Measurements from ENCODE around the gene NXPH3.

The NXPH3 gene

DNA sequence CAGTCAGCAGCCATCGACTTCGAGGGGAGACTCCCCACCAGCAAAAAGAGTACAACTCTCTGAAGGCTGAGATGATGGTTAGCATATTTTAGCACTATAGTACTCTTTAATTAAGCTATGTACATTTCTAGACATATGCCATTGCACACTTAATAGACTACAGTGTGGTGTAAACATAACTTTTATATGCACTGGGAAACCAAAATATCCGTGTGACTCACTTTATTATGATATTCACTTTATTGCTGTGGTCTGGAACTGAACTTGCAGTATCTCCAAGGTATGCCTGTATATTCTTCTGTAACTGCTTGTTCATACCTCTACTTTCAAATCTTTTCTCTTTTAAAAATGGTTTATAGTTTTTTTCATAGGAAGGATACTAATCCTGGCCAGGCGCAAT, 11.0 kb upstream of the NXPH3 start:
- TF ChIP-seq ZNF70 (CRISPR knock-in tag; IDR thresholded peaks at IDR 0.05) (no peak), CSRNP3 (CRISPR knock-in tag; IDR thresholded peaks at IDR 0.05) (no peak), ZC3H10 (CRISPR knock-in tag; IDR thresholded peaks at IDR 0.05) (no peak), TOX (CRISPR knock-in tag; IDR thresholded peaks at IDR 0.05; ENCODE audit: borderline replicate concordance) (no peak), SNAI2 (CRISPR knock-in tag; IDR thresholded peaks at IDR 0.05) (no peak), PPARA (CRISPR knock-in tag; IDR thresholded peaks at IDR 0.05; ENCODE audit: borderline replicate concordance) (no peak)
- ATAC-seq, result no peak

DNA sequence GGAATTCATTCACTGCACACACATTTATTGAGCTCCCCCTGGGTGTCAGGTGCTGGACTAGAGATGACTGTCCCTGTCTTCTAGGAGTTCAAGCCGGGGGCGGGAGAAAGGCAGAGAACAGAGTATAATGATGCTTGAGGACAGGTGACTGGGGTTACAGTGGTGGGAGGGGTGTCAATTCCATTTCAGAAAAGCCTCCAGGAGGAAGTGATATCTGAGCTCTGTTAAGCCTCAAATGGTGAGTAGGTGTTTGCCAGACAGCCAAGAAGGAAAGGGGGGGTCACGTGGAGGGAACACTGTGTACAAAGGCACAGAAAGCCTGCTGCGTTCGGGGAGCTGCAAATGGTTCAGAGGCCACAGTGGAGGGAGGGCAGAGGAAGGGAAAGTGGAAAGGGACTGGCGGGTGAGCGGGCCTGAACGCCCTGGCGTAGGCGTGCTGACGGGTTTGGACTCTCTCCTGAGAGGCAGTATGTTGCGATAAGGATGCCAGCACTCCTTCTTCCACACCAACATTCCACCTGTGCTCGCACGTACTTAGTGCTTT, 9.7 kb upstream of the NXPH3 start:
- TF ChIP-seq ZNF565 (CRISPR knock-in tag; conservative IDR thresholded peaks at IDR 0.05; ENCODE audit: low read depth) (no peak), TCF4 (CRISPR knock-in tag; IDR thresholded peaks at IDR 0.05; ENCODE audit: borderline replicate concordance) (no peak), ZFP30 (CRISPR knock-in tag; IDR thresholded peaks at IDR 0.05) (no peak), CSDC2 (CRISPR knock-in tag; IDR thresholded peaks at IDR 0.05) (no peak), ISL1 (CRISPR knock-in tag; IDR thresholded peaks at IDR 0.05) (no peak), PPARA (CRISPR knock-in tag; IDR thresholded peaks at IDR 0.05; ENCODE audit: borderline replicate concordance) (no peak), CSRNP3 (CRISPR knock-in tag; IDR thresholded peaks at IDR 0.05) (no peak), SNAI2 (CRISPR knock-in tag; IDR thresholded peaks at IDR 0.05) (no peak), ZNF70 (CRISPR knock-in tag; IDR thresholded peaks at IDR 0.05) (no peak), TOX (CRISPR knock-in tag; IDR thresholded peaks at IDR 0.05; ENCODE audit: borderline replicate concordance) (no peak), ESRRG (CRISPR knock-in tag; IDR thresholded peaks at IDR 0.05) (no peak), ZNF8 (CRISPR knock-in tag; IDR thresholded peaks at IDR 0.05) (no peak), BACH2 (CRISPR knock-in tag; IDR thresholded peaks at IDR 0.05; ENCODE audit: borderline replicate concordance) (no peak), ARNTL (CRISPR knock-in tag; IDR thresholded peaks at IDR 0.05; ENCODE audit: borderline replicate concordance, low read depth) (no peak), OSR1 (CRISPR knock-in tag; IDR thresholded peaks at IDR 0.05) (no peak), ZC3H10 (CRISPR knock-in tag; IDR thresholded peaks at IDR 0.05) (no peak), RARB (CRISPR knock-in tag; IDR thresholded peaks at IDR 0.05) (no peak)
- TF ChIP-seq, protein P1, sequence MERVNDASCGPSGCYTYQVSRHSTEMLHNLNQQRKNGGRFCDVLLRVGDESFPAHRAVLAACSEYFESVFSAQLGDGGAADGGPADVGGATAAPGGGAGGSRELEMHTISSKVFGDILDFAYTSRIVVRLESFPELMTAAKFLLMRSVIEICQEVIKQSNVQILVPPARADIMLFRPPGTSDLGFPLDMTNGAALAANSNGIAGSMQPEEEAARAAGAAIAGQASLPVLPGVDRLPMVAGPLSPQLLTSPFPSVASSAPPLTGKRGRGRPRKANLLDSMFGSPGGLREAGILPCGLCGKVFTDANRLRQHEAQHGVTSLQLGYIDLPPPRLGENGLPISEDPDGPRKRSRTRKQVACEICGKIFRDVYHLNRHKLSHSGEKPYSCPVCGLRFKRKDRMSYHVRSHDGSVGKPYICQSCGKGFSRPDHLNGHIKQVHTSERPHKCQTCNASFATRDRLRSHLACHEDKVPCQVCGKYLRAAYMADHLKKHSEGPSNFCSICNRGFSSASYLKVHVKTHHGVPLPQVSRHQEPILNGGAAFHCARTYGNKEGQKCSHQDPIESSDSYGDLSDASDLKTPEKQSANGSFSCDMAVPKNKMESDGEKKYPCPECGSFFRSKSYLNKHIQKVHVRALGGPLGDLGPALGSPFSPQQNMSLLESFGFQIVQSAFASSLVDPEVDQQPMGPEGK (CRISPR knock-in tag; IDR thresholded peaks at IDR 0.05; ENCODE audit: borderline replicate concordance), result no peak
- ATAC-seq, result no peak

- no peak for TF ChIP-seq CSRNP3 (CRISPR knock-in tag; IDR thresholded peaks at IDR 0.05)
- TF ChIP-seq RARB (CRISPR knock-in tag; IDR thresholded peaks at IDR 0.05), result no peak
- no peak for TF ChIP-seq ISL1 (CRISPR knock-in tag; IDR thresholded peaks at IDR 0.05)
- TF ChIP-seq ZNF70 (CRISPR knock-in tag; IDR thresholded peaks at IDR 0.05), result no peak
- TF ChIP-seq GLIS3 (CRISPR knock-in tag; IDR thresholded peaks at IDR 0.05), result no peak
- no peak for ATAC-seq
These were observed 9.0 kb upstream of the NXPH3 start for GRCh38 chr17:49566668-49567071.

DNA sequence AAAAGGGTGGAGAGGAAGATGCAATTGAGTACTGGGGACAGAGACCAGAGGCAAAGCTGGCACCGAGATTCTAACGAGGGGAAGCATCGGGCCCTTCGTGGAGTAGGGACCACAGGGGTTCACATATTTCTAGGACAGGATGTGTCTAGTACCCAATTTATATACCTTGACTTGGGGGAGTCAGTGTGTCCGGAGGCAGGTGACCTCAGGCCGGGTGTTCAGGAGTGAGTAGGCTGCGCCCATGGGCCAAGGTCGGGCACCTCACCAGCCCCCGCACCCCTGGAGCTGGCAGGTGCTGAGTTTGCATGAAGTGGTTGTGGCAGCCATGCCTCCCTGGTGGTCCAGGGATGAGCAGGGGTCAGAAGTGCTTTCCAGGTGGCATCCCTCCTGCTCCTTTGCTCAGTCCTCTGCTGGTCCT, 8.6 kb upstream of the NXPH3 start:
- ATAC-seq, result no peak
- TF ChIP-seq SNAI2 (CRISPR knock-in tag; IDR thresholded peaks at IDR 0.05) (no peak), ZFP3 (CRISPR knock-in tag; IDR thresholded peaks at IDR 0.05) (no peak), OSR1 (CRISPR knock-in tag; IDR thresholded peaks at IDR 0.05) (no peak), TCF4 (CRISPR knock-in tag; IDR thresholded peaks at IDR 0.05; ENCODE audit: borderline replicate concordance) (no peak), ARNTL (CRISPR knock-in tag; IDR thresholded peaks at IDR 0.05; ENCODE audit: borderline replicate concordance, low read depth) (no peak), TOX (CRISPR knock-in tag; IDR thresholded peaks at IDR 0.05; ENCODE audit: borderline replicate concordance) (no peak), ZNF70 (CRISPR knock-in tag; IDR thresholded peaks at IDR 0.05) (no peak), CSRNP3 (CRISPR knock-in tag; IDR thresholded peaks at IDR 0.05) (no peak), ZC3H10 (CRISPR knock-in tag; IDR thresholded peaks at IDR 0.05) (no peak), ISL1 (CRISPR knock-in tag; IDR thresholded peaks at IDR 0.05) (no peak), BACH2 (CRISPR knock-in tag; IDR thresholded peaks at IDR 0.05; ENCODE audit: borderline replicate concordance) (no peak), ZNF8 (CRISPR knock-in tag; IDR thresholded peaks at IDR 0.05) (no peak)
- TF ChIP-seq, protein P1 (CRISPR knock-in tag; IDR thresholded peaks at IDR 0.05; ENCODE audit: borderline replicate concordance), result no peak
- TF ChIP-seq, protein P2, sequence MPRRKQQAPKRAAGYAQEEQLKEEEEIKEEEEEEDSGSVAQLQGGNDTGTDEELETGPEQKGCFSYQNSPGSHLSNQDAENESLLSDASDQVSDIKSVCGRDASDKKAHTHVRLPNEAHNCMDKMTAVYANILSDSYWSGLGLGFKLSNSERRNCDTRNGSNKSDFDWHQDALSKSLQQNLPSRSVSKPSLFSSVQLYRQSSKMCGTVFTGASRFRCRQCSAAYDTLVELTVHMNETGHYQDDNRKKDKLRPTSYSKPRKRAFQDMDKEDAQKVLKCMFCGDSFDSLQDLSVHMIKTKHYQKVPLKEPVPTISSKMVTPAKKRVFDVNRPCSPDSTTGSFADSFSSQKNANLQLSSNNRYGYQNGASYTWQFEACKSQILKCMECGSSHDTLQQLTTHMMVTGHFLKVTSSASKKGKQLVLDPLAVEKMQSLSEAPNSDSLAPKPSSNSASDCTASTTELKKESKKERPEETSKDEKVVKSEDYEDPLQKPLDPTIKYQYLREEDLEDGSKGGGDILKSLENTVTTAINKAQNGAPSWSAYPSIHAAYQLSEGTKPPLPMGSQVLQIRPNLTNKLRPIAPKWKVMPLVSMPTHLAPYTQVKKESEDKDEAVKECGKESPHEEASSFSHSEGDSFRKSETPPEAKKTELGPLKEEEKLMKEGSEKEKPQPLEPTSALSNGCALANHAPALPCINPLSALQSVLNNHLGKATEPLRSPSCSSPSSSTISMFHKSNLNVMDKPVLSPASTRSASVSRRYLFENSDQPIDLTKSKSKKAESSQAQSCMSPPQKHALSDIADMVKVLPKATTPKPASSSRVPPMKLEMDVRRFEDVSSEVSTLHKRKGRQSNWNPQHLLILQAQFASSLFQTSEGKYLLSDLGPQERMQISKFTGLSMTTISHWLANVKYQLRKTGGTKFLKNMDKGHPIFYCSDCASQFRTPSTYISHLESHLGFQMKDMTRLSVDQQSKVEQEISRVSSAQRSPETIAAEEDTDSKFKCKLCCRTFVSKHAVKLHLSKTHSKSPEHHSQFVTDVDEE (CRISPR knock-in tag; IDR thresholded peaks at IDR 0.05), result no peak
